ENCODE measurements around the gene CCDC38. TPM values are rescaled to one million over a fixed set of nuclear protein-coding genes. Genes with fewer than 3 reads are reported as not detected.
A peak's percentile ranks its signal among the peaks of the same experiment; 100 is the strongest.

Gene CCDC38
- total RNA-seq, 1 donor from 2014 or later = 0.06 TPM

DNA sequence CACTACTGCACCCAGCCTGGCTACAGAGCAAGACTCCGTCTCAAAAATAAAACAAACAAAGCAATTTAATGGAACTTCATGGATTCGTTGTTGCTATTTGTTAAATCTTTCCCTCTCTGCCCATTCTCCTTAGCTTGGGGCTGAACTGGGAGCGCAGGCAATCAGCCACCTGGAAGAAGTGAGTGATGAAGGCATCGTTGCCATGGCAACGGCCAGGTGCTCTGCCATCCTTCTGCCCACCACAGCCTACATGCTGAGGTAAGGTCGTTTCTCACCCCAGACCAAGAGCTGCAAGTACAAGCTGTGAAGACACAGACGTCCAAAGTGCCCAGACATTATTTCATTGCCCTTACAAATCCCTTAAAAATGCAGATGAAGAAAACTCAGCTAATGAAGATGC lies 19.8 kb upstream of the CCDC38 start:
- TF ChIP-seq, protein P1, sequence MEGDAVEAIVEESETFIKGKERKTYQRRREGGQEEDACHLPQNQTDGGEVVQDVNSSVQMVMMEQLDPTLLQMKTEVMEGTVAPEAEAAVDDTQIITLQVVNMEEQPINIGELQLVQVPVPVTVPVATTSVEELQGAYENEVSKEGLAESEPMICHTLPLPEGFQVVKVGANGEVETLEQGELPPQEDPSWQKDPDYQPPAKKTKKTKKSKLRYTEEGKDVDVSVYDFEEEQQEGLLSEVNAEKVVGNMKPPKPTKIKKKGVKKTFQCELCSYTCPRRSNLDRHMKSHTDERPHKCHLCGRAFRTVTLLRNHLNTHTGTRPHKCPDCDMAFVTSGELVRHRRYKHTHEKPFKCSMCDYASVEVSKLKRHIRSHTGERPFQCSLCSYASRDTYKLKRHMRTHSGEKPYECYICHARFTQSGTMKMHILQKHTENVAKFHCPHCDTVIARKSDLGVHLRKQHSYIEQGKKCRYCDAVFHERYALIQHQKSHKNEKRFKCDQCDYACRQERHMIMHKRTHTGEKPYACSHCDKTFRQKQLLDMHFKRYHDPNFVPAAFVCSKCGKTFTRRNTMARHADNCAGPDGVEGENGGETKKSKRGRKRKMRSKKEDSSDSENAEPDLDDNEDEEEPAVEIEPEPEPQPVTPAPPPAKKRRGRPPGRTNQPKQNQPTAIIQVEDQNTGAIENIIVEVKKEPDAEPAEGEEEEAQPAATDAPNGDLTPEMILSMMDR (conservative IDR thresholded peaks at IDR 0.05; ENCODE audit: low read depth, low read length) = no peak
- no peak for DNase-seq (ENCODE audit: low read depth)
- no peak overlapping the region for H3K4me3 ChIP-seq (ENCODE audit: low read depth, low read length)

DNA sequence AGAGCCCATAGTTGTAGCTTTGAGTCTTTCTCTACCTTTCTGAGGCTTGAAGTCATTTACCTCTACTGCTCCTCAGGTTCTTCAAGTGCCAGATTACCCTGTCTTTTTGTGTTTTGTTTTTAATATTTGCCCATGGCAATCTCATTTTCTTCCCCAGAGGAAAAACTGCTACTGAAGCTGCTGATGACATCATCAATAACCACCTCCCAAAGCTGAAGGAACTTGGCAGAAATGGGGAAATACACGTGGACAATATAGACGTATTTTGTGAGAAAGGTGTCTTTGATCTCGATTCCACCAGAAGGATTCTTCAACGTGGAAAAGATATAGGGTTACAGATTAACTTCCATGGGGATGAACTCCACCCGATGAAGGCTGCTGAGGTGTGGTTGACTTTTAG lies 17.8 kb upstream of the CCDC38 start:
- TF ChIP-seq, protein P1 (conservative IDR thresholded peaks at IDR 0.05; ENCODE audit: low read depth, low read length) = no peak
- no peak overlapping the region for H3K4me3 ChIP-seq (ENCODE audit: low read depth, low read length)
- DNase-seq (ENCODE audit: low read depth) = no peak

DNA sequence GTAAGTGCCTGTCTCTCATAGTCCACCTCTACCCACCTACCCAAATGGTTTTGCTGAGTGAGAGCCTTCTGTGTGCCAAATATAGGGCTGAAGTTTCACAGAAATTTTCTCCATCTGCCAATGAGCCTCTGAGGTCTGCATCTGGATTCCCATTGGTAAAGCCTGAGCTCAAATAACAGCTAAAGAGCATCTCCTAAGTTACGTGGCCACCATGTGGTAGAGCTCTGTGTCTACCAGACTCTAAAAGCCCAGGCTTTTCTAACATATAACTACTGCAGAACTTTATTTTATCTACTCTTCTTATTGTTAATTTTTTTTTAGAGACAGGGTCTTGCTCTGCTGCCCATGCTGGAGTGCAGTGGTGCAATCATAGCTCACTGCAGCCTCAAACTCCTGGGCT lies 16.7 kb upstream of the CCDC38 start:
- DNase-seq (ENCODE audit: low read depth) = no peak
- TF ChIP-seq, protein P1 (conservative IDR thresholded peaks at IDR 0.05; ENCODE audit: low read depth, low read length) = peak; percentile 52
- no peak overlapping the region for H3K4me3 ChIP-seq (ENCODE audit: low read depth, low read length)

DNA sequence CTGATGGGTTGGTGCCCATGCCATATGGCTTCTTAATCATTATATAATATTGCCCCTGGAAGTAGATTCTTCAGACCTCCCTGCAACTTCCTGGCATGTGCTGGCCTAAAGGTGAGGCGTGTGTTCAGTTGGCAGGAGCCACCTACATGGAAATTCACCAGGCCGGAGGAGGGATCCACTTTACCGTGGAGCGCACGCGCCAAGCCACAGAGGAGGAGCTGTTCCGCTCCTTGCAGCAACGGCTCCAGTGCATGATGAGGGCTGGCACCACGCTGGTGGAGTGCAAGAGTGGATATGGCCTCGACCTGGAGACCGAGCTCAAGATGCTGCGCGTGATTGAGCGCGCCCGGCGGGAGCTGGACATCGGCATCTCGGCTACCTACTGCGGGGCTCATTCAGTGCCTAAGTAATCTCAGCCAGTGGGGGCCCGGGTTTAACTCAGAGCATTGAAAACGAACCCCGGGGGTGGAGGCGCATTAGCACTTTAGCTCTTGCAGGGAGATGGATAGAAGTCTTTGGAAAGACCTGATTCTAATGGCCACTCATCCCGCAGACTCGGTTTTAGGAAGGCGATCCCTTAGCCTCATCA lies 14.2 kb upstream of the CCDC38 start:
- TF ChIP-seq, protein P1 (conservative IDR thresholded peaks at IDR 0.05; ENCODE audit: low read depth, low read length) = no peak
- no peak overlapping the region for H3K4me3 ChIP-seq (ENCODE audit: low read depth, low read length)
- DNase-seq (ENCODE audit: low read depth) = no peak

DNA sequence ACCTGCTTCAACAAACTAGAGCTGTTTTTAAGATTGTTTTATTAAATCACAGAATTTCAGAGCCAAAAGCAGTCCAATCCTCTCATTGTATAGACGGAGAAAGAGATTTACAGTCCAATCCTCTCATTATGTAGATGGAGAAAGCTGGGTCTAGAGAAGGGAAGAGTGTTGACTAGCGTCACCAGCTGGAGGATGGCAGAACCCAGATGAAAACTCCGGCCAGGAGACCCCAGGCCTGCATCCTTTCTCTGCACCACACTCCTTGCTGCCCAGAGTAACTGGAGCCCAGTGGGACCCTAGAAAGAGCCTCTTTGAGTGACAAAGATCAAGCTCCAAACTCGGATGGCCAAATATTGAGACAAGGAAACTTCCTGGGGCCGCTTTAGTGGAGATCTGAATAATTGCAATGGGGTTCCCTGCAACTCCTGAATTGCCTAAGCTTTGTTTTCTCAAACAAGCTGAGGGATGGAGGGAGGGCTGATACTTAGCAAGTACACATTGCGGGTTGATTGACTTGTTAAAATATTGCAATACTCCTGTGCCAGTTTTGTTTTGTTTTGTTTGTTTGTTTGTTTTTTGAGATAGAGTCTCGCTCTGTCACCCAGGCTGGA lies 13.2 kb upstream of the CCDC38 start:
- no peak overlapping the region for H3K4me3 ChIP-seq (ENCODE audit: low read depth, low read length)
- DNase-seq (ENCODE audit: low read depth) = no peak

DNA sequence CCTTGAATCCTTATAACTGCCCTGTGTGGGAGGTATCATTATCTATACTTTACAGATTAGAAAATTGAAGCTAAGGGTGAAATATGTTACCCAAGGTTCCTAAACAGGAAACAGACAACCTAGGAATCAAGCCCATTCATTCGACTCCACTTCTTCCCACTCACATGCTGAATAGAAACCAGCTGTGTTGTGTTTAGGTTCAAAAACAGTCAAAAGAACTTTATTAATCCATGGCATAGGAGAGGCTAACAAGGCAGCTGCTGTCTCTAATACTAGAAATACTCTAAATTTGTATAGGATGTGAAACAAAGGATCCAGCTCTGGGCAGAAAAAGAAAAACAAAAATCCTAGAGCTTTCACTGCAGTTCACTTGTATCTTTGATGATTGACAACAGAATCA lies 10.6 kb upstream of the CCDC38 start:
- no peak for DNase-seq (ENCODE audit: low read depth)
- TF ChIP-seq, protein P1 (conservative IDR thresholded peaks at IDR 0.05; ENCODE audit: low read depth, low read length) = no peak
- H3K4me3 ChIP-seq (ENCODE audit: low read depth, low read length) = no peak overlapping the region

More for the DNA sequence above, 13.2 kb upstream of the CCDC38 start:
- TF ChIP-seq, protein P1 (conservative IDR thresholded peaks at IDR 0.05; ENCODE audit: low read depth, low read length) = no peak

DNA sequence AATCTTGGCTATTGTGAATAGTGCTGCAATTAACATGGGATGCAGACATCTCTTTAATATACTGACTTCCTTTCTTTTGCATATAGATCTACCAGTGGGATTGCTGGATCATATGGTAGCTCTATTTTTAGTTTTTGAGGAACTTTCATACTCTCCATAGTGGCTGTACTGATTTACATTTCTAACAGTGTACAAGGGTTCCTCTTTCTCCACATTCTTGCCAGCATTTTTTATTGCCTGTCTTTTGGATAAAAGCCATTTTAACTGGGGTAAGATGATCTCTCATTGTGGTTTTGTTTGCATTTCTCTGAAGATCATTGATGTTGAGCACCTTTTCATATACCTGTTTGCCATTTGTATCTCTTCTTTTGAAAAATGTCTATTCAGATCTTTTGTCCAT lies 9.1 kb upstream of the CCDC38 start:
- no peak for DNase-seq (ENCODE audit: low read depth)
- TF ChIP-seq, protein P1 (conservative IDR thresholded peaks at IDR 0.05; ENCODE audit: low read depth, low read length) = no peak
- no peak overlapping the region for H3K4me3 ChIP-seq (ENCODE audit: low read depth, low read length)

Measured in epithelial cell of proximal tubule (primary cell).